Astrocyte (in vitro differentiated cells and primary cell): Measurements from ENCODE around the gene FRG2. TPM values are rescaled to one million over a fixed set of nuclear protein-coding genes. Genes with fewer than 3 reads are reported as not detected.

Experiments
- DNase-seq: peaks from one replicate; pipeline ENCODE4 v3.0.0-alpha.2; 2010; ENCODE audit warnings: low read depth
- FAIRE-seq: peaks from 2 replicates; lab custom pipeline; 2011; peaks lifted over from hg19 to GRCh38; lab: Jason Lieb, UNC
- H2AFZ ChIP-seq: 2 replicates; pipeline ENCODE4 v1.6.0; 2012; ENCODE audit warnings: low read depth, low read length, inconsistent platforms
- H3K27ac ChIP-seq: 2 replicates; pipeline ENCODE4 v1.5.1; 2011; ENCODE audit warnings: low read depth, low read length, inconsistent platforms
- H3K27me3 ChIP-seq: 2 replicates; pipeline ENCODE4 v1.6.0; 2011; ENCODE audit warnings: low read length, inconsistent platforms; ENCODE audit not compliant: insufficient read depth
- H3K36me3 ChIP-seq: 2 replicates; pipeline ENCODE4 v1.5.1; 2011; ENCODE audit warnings: low read length, inconsistent platforms; ENCODE audit not compliant: insufficient read depth
- H3K4me1 ChIP-seq: 2 replicates; pipeline ENCODE4 v1.5.1; 2011; ENCODE audit warnings: low read length, inconsistent platforms; ENCODE audit not compliant: insufficient read depth
- H3K4me2 ChIP-seq: 2 replicates; pipeline ENCODE4 v1.6.0; 2012; ENCODE audit warnings: low read length, inconsistent platforms
- H3K4me3 ChIP-seq: 2 replicates; pipeline ENCODE4 v1.5.1; 2011; ENCODE audit warnings: low read depth, mild to moderate bottlenecking, low read length, inconsistent platforms; ENCODE audit not compliant: insufficient read depth
- H3K79me2 ChIP-seq: 2 replicates; pipeline ENCODE4 v1.6.0; 2012; ENCODE audit warnings: mild to moderate bottlenecking, low read length, inconsistent platforms; ENCODE audit not compliant: insufficient read depth
- H3K9ac ChIP-seq: 2 replicates; pipeline ENCODE4 v1.6.0; 2012; ENCODE audit warnings: mild to moderate bottlenecking, low read length, inconsistent platforms
- H3K9me3 ChIP-seq: 2 replicates; pipeline ENCODE4 v1.5.1; 2012; ENCODE audit warnings: low read depth, mild to moderate bottlenecking, low read length, inconsistent platforms; ENCODE audit not compliant: insufficient read depth
- H4K20me1 ChIP-seq: 2 replicates; pipeline ENCODE4 v1.6.0; 2012; ENCODE audit warnings: low read length, inconsistent platforms; ENCODE audit not compliant: insufficient read depth
- H3K27ac Mint-ChIP-seq: one replicate; pipeline ENCODE4 v1.8.0; 2021; ENCODE audit warnings: mild to moderate bottlenecking, mixed read lengths; ENCODE audit not compliant: unreplicated experiment
- H3K27me3 Mint-ChIP-seq: one replicate; pipeline ENCODE4 v1.8.0; 2021; ENCODE audit warnings: low read depth, mixed read lengths; ENCODE audit not compliant: unreplicated experiment
- H3K36me3 Mint-ChIP-seq: one replicate; pipeline ENCODE4 v1.8.0; 2021; ENCODE audit warnings: low read depth, mixed read lengths; ENCODE audit not compliant: unreplicated experiment
- H3K4me1 Mint-ChIP-seq: one replicate; pipeline ENCODE4 v1.8.0; 2021; ENCODE audit warnings: low read depth, mixed read lengths; ENCODE audit not compliant: unreplicated experiment
- H3K4me3 Mint-ChIP-seq: one replicate; pipeline ENCODE4 v1.8.0; 2021; ENCODE audit warnings: mild to moderate bottlenecking, moderate library complexity, mixed read lengths; ENCODE audit not compliant: unreplicated experiment
- H3K9me3 Mint-ChIP-seq: one replicate; pipeline ENCODE4 v1.8.0; 2021; ENCODE audit warnings: mild to moderate bottlenecking, mixed read lengths; ENCODE audit not compliant: unreplicated experiment
- CTCF ChIP-seq: IDR thresholded peaks from 2 replicates; pipeline ENCODE4 v1.5.1; 2011; ENCODE audit warnings: low read depth, mild to moderate bottlenecking, inconsistent platforms, low read length, moderate library complexity; ENCODE audit not compliant: insufficient read depth
- EZH2 ChIP-seq: IDR thresholded peaks from 2 replicates; pipeline ENCODE4 v1.6.1; 2012; ENCODE audit warnings: mild to moderate bottlenecking, low read length, inconsistent platforms; ENCODE audit not compliant: insufficient read depth
- total RNA-seq: library from RNA; stranded (reverse); gene quantifications from 2 replicates; pipeline ENCODE4 v1.2.1, GENCODE V29; 2021

The FRG2 gene
- total RNA-seq, 1 donor from 2014 or later = not detected

- TF ChIP-seq CTCF (no peak), EZH2 (no peak)
- Histone ChIP-seq H3K4me2 (no peak overlapping the region), H3K4me3 (no peak overlapping the region)
These were observed 9.5 kb downstream of the FRG2 start for GRCh38 chr4:190017357-190018200.

GRCh38 chr4:190016369-190017289 lies 10.4 kb downstream of the FRG2 start:
- H2AFZ ChIP-seq = no peak overlapping the region
- no peaks in the 10 kb centered on the region for H3K36me3 ChIP-seq
- H3K9me3 ChIP-seq = peaks cover 14% of the 10 kb centered on the region
- no peaks in the 10 kb centered on the region for H3K4me1 ChIP-seq
- no peak overlapping the region for H3K4me3 ChIP-seq
- Mint-ChIP-seq H3K27ac (peak overlapping the region; percentile 55), H3K36me3 (no peaks in the 10 kb centered on the region), H3K27me3 (peaks cover 60% of the 10 kb centered on the region), H3K4me1 (no peaks in the 10 kb centered on the region), H3K9me3 (peaks cover 36% of the 10 kb centered on the region), H3K4me3 (no peak overlapping the region)
- FAIRE-seq (no peak), DNase-seq (no peak)
- H4K20me1 ChIP-seq = no peaks in the 10 kb centered on the region
- H3K9ac ChIP-seq = no peak overlapping the region
- TF ChIP-seq CTCF = no peak
- peak; percentile 12 for TF ChIP-seq EZH2
- H3K27ac ChIP-seq = no peak overlapping the region
- H3K27me3 ChIP-seq = peaks cover 57% of the 10 kb centered on the region
- no peak overlapping the region for H3K4me2 ChIP-seq
- H3K79me2 ChIP-seq = no peaks in the 10 kb centered on the region

More at GRCh38 chr4:190017357-190018200, 9.5 kb downstream of the FRG2 start:
- FAIRE-seq (no peak), DNase-seq (no peak)
- Histone ChIP-seq H3K4me1 (no peaks in the 10 kb centered on the region), H3K27me3 (peaks cover 57% of the 10 kb centered on the region), H3K9ac (no peak overlapping the region), H2AFZ (peak overlapping the region; percentile 26), H3K27ac (no peak overlapping the region), H3K36me3 (no peaks in the 10 kb centered on the region), H4K20me1 (no peaks in the 10 kb centered on the region), H3K9me3 (peaks cover 14% of the 10 kb centered on the region), H3K79me2 (no peaks in the 10 kb centered on the region)
- Mint-ChIP-seq H3K36me3 (no peaks in the 10 kb centered on the region), H3K4me3 (no peak overlapping the region), H3K4me1 (no peaks in the 10 kb centered on the region), H3K27me3 (peaks cover 56% of the 10 kb centered on the region), H3K27ac (no peak overlapping the region), H3K9me3 (peaks cover 36% of the 10 kb centered on the region)
